Lower leg skin (tissue), 3 donors: ENCODE data around the gene LDAH.

Experiments
- POLR2A ChIP-seq, 2 donors: fragments of 450-650 bp; IDR thresholded peaks; one replicate each; pipeline ENCODE4 v1.6.1; 2016 to 2017; ENCODE audit warnings: antibody characterized with exemption in 2 of 2, mild to moderate bottlenecking in 1 of 2, moderate library complexity in 1 of 2
- TF ChIP-seq, protein P1 (sequence below), 3 donors: fragments of 450-650 bp; IDR thresholded peaks; one replicate each; pipeline ENCODE4 v1.5.1; 2016; ENCODE audit warnings: antibody characterized with exemption in 3 of 3, mild to moderate bottlenecking in 3 of 3, moderate library complexity in 2 of 3

GRCh38 chr2:20834331-20834730, 11.4 kb upstream of the LDAH start:
- TF ChIP-seq POLR2A (IDR thresholded peaks at IDR 0.05): no peak
- TF ChIP-seq, protein P1, sequence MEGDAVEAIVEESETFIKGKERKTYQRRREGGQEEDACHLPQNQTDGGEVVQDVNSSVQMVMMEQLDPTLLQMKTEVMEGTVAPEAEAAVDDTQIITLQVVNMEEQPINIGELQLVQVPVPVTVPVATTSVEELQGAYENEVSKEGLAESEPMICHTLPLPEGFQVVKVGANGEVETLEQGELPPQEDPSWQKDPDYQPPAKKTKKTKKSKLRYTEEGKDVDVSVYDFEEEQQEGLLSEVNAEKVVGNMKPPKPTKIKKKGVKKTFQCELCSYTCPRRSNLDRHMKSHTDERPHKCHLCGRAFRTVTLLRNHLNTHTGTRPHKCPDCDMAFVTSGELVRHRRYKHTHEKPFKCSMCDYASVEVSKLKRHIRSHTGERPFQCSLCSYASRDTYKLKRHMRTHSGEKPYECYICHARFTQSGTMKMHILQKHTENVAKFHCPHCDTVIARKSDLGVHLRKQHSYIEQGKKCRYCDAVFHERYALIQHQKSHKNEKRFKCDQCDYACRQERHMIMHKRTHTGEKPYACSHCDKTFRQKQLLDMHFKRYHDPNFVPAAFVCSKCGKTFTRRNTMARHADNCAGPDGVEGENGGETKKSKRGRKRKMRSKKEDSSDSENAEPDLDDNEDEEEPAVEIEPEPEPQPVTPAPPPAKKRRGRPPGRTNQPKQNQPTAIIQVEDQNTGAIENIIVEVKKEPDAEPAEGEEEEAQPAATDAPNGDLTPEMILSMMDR (IDR thresholded peaks at IDR 0.05): no peak
